ENCODE results near the gene SLC8A2. TPM values are rescaled to one million over a fixed set of nuclear protein-coding genes. Genes with fewer than 3 reads are reported as not detected.

The SLC8A2 gene
- 0.61 and 0.70 TPM in 2 replicates for total RNA-seq
- long read RNA-seq: 0 reads

- Mint-ChIP-seq H3K4me1 (peaks cover 15% of the 10 kb centered on the region), H3K4me3 (peak within 1 kb of the TSS; percentile 71), H3K27ac (ENCODE audit: unreplicated experiment) (no peak within 1 kb of the TSS)
Observed at GRCh38 chr19:47471733-47472457, at the start of gene SLC8A2. TSS of gene SLC8A2 (minus strand) at chr19:47471893. CDS start at chr19:47466403, 5,490 bp downstream.

GRCh38 chr19:47520839-47521238 lies 49.1 kb upstream of the SLC8A2 start:
- no peak for TF ChIP-seq CTCF (conservative IDR thresholded peaks at IDR 0.05)
- Mint-ChIP-seq H3K4me1 (peaks cover 5% of the 10 kb centered on the region), H3K9me3 (no peaks in the 10 kb centered on the region), H3K4me3 (no peak overlapping the region), H3K36me3 (ENCODE audit: low read depth) (no peaks in the 10 kb centered on the region), H3K27ac (ENCODE audit: unreplicated experiment) (no peak overlapping the region), H3K27me3 (ENCODE audit: low read depth) (peaks cover 21% of the 10 kb centered on the region)
- no peak for DNase-seq (ENCODE audit: low read depth, low spot score)

More at GRCh38 chr19:47471733-47472457, at the start of gene SLC8A2:
- DNase-seq (ENCODE audit: low read depth, low spot score): peak; percentile 65
- H3K27me3 Mint-ChIP-seq (ENCODE audit: low read depth): peaks cover 53% of the 10 kb centered on the region
- H3K9me3 Mint-ChIP-seq: no peaks in the 10 kb centered on the region
- H3K36me3 Mint-ChIP-seq (ENCODE audit: low read depth): no peaks in the 10 kb centered on the region
- TF ChIP-seq CTCF (conservative IDR thresholded peaks at IDR 0.05): no peak

- no peak for TF ChIP-seq CTCF (conservative IDR thresholded peaks at IDR 0.05)
- Mint-ChIP-seq H3K4me1 (peaks cover 9% of the 10 kb centered on the region), H3K27ac (ENCODE audit: unreplicated experiment) (no peak overlapping the region), H3K9me3 (no peaks in the 10 kb centered on the region), H3K4me3 (peak overlapping the region; percentile 20), H3K27me3 (ENCODE audit: low read depth) (peaks cover 21% of the 10 kb centered on the region), H3K36me3 (ENCODE audit: low read depth) (no peaks in the 10 kb centered on the region)
- DNase-seq (ENCODE audit: low read depth, low spot score): no peak
Observed at GRCh38 chr19:47520343-47520806, 48.7 kb upstream of the SLC8A2 start.

- no peak for TF ChIP-seq CTCF (conservative IDR thresholded peaks at IDR 0.05)
- Mint-ChIP-seq H3K36me3 (ENCODE audit: low read depth) (no peaks in the 10 kb centered on the region), H3K9me3 (no peaks in the 10 kb centered on the region), H3K27ac (ENCODE audit: unreplicated experiment) (no peak overlapping the region), H3K4me3 (no peak overlapping the region), H3K4me1 (peaks cover 22% of the 10 kb centered on the region), H3K27me3 (ENCODE audit: low read depth) (peaks cover 19% of the 10 kb centered on the region)
- DNase-seq (ENCODE audit: low read depth, low spot score): no peak
Observed at GRCh38 chr19:47518854-47519253, 47.2 kb upstream of the SLC8A2 start.

GRCh38 chr19:47518139-47518538 lies 46.4 kb upstream of the SLC8A2 start:
- no peak for TF ChIP-seq CTCF (conservative IDR thresholded peaks at IDR 0.05)
- H3K9me3 Mint-ChIP-seq: no peaks in the 10 kb centered on the region
- no peak for DNase-seq (ENCODE audit: low read depth, low spot score)
- no peak overlapping the region for H3K4me3 Mint-ChIP-seq
- no peaks in the 10 kb centered on the region for H3K36me3 Mint-ChIP-seq (ENCODE audit: low read depth)
- no peak overlapping the region for H3K27ac Mint-ChIP-seq (ENCODE audit: unreplicated experiment)
- H3K27me3 Mint-ChIP-seq (ENCODE audit: low read depth): peaks cover 19% of the 10 kb centered on the region
- peaks cover 25% of the 10 kb centered on the region for H3K4me1 Mint-ChIP-seq

Measured in neural crest cell (in vitro differentiated cells).